Thymus (tissue), 11 donors: ENCODE measurements around the gene ADK. TPM values are rescaled to one million over a fixed set of nuclear protein-coding genes. Genes with fewer than 3 reads are reported as not detected.

ENCODE experiments used
- DNase-seq, 9 donors: peaks; one replicate each; pipeline ENCODE4 v3.0.0-alpha.2; 2013; ENCODE audit warnings: low spot score in 9 of 9, low read depth in 6 of 9, missing footprints in 1 of 9
- H3K27ac ChIP-seq, 2 donors: one replicate each; pipeline ENCODE4 v1.5.1; 2013; ENCODE audit warnings: control low read depth in 1 of 2, low read depth in 1 of 2, low read length in 1 of 2, mild to moderate bottlenecking in 1 of 2, moderate library complexity in 1 of 2
- H3K27me3 ChIP-seq, 2 donors: one replicate each; pipeline ENCODE4 v1.5.1; 2013; ENCODE audit warnings: low read length in 1 of 2; ENCODE audit not compliant: control insufficient read depth in 2 of 2, insufficient read depth in 1 of 2
- H3K36me3 ChIP-seq, 2 donors: one replicate each; pipeline ENCODE4 v1.5.1; 2013; ENCODE audit warnings: low read length in 1 of 2, mild to moderate bottlenecking in 1 of 2, moderate library complexity in 1 of 2; ENCODE audit not compliant: control insufficient read depth in 2 of 2, insufficient read depth in 2 of 2
- H3K4me1 ChIP-seq, 2 donors: one replicate each; pipeline ENCODE4 v1.5.1; 2013; ENCODE audit warnings: low read length in 2 of 2; ENCODE audit not compliant: control insufficient read depth in 2 of 2, insufficient read depth in 2 of 2
- H3K4me3 ChIP-seq, 2 donors: one replicate each; pipeline ENCODE4 v1.5.1; 2013; ENCODE audit warnings: low read length in 2 of 2, control low read depth in 1 of 2, mild to moderate bottlenecking in 1 of 2
- H3K9me3 ChIP-seq, 2 donors: one replicate each; pipeline ENCODE4 v1.5.1; 2013; ENCODE audit warnings: low read length in 1 of 2, mild to moderate bottlenecking in 1 of 2; ENCODE audit not compliant: control insufficient read depth in 2 of 2, insufficient read depth in 1 of 2
- WGBS: extraction: QIAGEN DNeasy Blood & Tissue Kit; methylation state at CpG from one replicate; pipeline ENCODE4 v1.1.7; 2013; 5-methylcytosine and 5-hydroxymethylcytosine counted together
- polyA plus RNA-seq: library from polyadenylated mRNA; stranded (reverse); fragments of 200-250 nt; gene quantifications from one replicate; pipeline ENCODE4 v1.2.3, GENCODE V29; 2013
- total RNA-seq: library from RNA; stranded (reverse); fragments of 120-200 nt; gene quantifications from one replicate; pipeline ENCODE4 v1.2.4, GENCODE V29; 2013
- donor health status: healthy.

Gene ADK
- total and polyA plus RNA-seq, 2 donors = 32.0 to 33.2 TPM

GRCh38 chr10:74754381-74754821 is 603.4 kb downstream of the ADK start:
- Histone ChIP-seq H3K4me1 (peaks cover 0 to 19% of the 10 kb centered on the region in 2 donors), H3K27ac (no peak overlapping the region), H3K9me3 (no peaks in the 10 kb centered on the region), H3K36me3 (no peaks in the 10 kb centered on the region), H3K4me3 (no peak overlapping the region), H3K27me3 (no peaks in the 10 kb centered on the region)
- WGBS = 61% methylated on average over 8 of the region's 8 CpGs
- DNase-seq = peak in 1 of 9 donors; percentile 23

GRCh38 chr10:74755273-74755672 is 604.3 kb downstream of the ADK start:
- Histone ChIP-seq H3K4me3 (no peak overlapping the region), H3K9me3 (no peaks in the 10 kb centered on the region), H3K36me3 (no peaks in the 10 kb centered on the region), H3K4me1 (peaks cover 0 to 19% of the 10 kb centered on the region in 2 donors), H3K27me3 (no peaks in the 10 kb centered on the region), H3K27ac (no peak overlapping the region)
- 80% methylated on average over 10 of the region's 10 CpGs for WGBS
- DNase-seq = peak in 4 of 9 donors; percentile 28 to 64 (median 36)

Other genes starting within 250 kb of the ADK start
- 3.8 TPM for gene PLAU, start 240.1 kb upstream of the ADK start, total RNA-seq
- gene PLAU, start 240.1 kb upstream of the ADK start, polyA plus RNA-seq = 20.3 TPM
- 12.0 TPM for gene VCL, start 153.1 kb upstream of the ADK start, total RNA-seq
- 15.4 TPM for gene VCL, start 153.1 kb upstream of the ADK start, polyA plus RNA-seq
- 31.0 TPM for gene AP3M1, start 393 bp upstream of the ADK start, total RNA-seq
- 14.9 TPM for gene AP3M1, start 393 bp upstream of the ADK start, polyA plus RNA-seq